GM03348 (cell line): ENCODE data around the gene GSX1.

ENCODE experiments used
- DNase-seq: peaks from one replicate; pipeline ENCODE4 v3.0.0; 2012; ENCODE audit warnings: low spot score

GSX1 gene

DNA sequence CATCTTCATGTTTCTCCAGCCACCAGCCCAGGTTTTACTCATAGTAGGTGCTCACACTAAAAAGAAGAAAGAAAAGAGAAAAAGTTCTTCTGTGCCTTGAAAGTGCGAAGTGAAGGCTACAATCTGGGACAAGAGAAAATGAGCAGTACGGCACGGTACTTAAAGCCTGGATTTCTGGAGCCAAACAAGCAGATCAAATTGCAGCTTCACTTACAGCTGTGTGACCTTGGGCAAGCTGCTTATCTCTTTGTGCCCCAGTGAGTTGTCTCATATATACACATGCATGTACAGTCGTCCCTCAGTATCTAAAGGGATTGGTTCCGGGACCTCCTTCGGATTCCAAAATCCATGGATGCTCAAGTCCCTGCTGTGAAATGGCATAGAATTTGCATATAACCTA lies 41.8 kb downstream of the GSX1 start:
- DNase-seq, result no peak

- no peak for DNase-seq
Measured at GRCh38 chr13:27835799-27836198, 43.5 kb downstream of the GSX1 start.

GRCh38 chr13:27839809-27840467 lies 47.7 kb downstream of the GSX1 start:
- no peak for DNase-seq

DNA sequence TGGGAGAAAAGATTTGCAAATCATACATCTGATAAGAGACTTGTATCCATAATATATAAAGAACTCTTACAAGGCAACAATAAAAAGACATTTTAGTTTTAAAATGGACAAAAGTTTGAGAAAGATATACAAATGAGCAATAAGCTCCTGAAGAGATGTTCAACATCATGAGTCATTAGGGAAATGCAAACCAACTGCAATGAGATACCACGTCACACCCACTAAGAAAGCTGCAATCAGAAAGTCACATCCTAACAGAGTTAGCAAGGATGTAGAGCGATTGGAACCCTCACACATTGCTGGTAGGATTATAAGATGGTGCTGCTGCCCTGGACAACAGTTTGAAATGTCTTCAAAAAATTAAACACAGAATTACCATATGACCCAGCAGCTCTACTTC lies 50.3 kb downstream of the GSX1 start:
- DNase-seq, result no peak
